HEK293T (cell line): ENCODE data around the gene ZNF219.

Experiments used
- BHLHE40 ChIP-seq: fragments of 450-650 bp; IDR thresholded peaks from 2 replicates; pipeline ENCODE4 v1.6.1; 2016; ENCODE audit warnings: mild to moderate bottlenecking, moderate library complexity, borderline replicate concordance
- ELF4 ChIP-seq: fragments of 450-650 bp; IDR thresholded peaks from 2 replicates; pipeline ENCODE4 v1.6.1; 2017; ENCODE audit warnings: antibody characterized with exemption
- FOXK2 ChIP-seq: fragments of 450-650 bp; IDR thresholded peaks from 2 replicates; pipeline ENCODE4 v1.6.1; 2016; ENCODE audit warnings: mild to moderate bottlenecking
- FOXM1 ChIP-seq: fragments of 450-650 bp; IDR thresholded peaks from 2 replicates; pipeline ENCODE4 v1.6.1; 2017; ENCODE audit warnings: mild to moderate bottlenecking, borderline replicate concordance
- LEF1 ChIP-seq: fragments of 450-650 bp; IDR thresholded peaks from 2 replicates; pipeline ENCODE4 v1.6.1; 2017; ENCODE audit warnings: mild to moderate bottlenecking, borderline replicate concordance
- SP1 ChIP-seq: fragments of 450-650 bp; IDR thresholded peaks from 2 replicates; pipeline ENCODE4 v1.6.1; 2017
- SUZ12 ChIP-seq: fragments of 450-650 bp; IDR thresholded peaks from 2 replicates; pipeline ENCODE4 v1.6.1; 2016; ENCODE audit warnings: mild to moderate bottlenecking
- TARDBP ChIP-seq: fragments of 450-650 bp; IDR thresholded peaks from 2 replicates; pipeline ENCODE4 v1.6.1; 2016

DNA sequence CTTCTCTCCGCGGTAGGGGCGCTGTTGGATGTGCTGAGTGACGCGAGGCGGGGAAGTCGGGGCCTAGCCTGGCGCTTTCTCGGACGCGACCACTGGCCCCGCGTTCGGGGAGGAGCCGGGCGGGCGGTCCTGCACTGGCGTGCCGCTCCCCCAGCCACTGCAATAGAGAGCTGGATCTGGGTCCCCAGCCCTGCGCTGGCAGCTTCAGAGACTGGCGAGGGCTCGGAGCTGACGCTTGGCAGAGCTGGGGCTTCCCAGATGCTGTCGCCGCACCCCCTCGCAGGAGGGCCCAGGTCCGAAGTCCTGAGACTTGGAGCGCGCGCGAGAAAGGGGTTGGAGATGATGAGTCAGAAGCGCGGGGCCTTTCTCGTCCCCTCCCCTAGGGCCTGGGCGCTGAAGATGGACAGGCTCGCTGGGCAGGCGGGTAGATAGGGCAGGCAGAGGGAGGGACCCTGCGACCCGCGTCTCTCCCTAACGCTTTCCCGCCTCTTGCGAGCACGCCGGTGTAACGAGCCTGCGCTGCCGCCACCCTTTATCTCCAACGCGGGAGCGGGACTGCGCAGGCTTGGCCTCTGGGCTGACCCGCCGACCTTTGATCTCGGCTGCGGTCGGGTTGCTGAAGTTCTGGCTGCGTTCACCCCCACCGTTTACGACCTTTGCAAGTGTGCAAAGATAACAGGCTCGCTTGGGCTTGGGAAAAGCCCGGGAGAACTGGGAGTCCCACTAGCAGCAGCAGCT is 5.4 kb upstream of the ZNF219 start:
- TF ChIP-seq BHLHE40 = peak; percentile 96
- TF ChIP-seq SP1 = peak; percentile 70; the same call in 1 of the 2 replicates
- no peak for TF ChIP-seq TARDBP
- TF ChIP-seq FOXM1 = peak; percentile 88
- peak; percentile 43; the same call in 1 of the 2 replicates for TF ChIP-seq ELF4
- 0 out of 2 replicates have a peak, but pooled peaks have one; percentile 60 for TF ChIP-seq LEF1
- no peak for TF ChIP-seq FOXK2
- no peak for TF ChIP-seq SUZ12
